HUES6 (cell line): Measurements from ENCODE around the gene CNIH1.
"Not testable (repeated sequence)": the region's sequence is repeated elsewhere in the genome, so short reads cannot be mapped to it uniquely, and the experiment has no call there.

Source experiments
- H3K27ac ChIP-seq: 2 replicates; pipeline ENCODE4 v1.7.0; 2013; ENCODE audit warnings: low read depth, mild to moderate bottlenecking, low read length, inconsistent platforms
- H3K27me3 ChIP-seq: 2 replicates; pipeline ENCODE4 v1.6.1; 2013; ENCODE audit warnings: low read length; ENCODE audit not compliant: control insufficient read depth, insufficient read depth
- H3K36me3 ChIP-seq: 2 replicates; pipeline ENCODE4 v1.6.1; 2013; ENCODE audit warnings: low read length; ENCODE audit not compliant: control insufficient read depth, insufficient read depth
- H3K4me1 ChIP-seq: 2 replicates; pipeline ENCODE4 v1.6.1; 2013; ENCODE audit warnings: low read length; ENCODE audit not compliant: control insufficient read depth, insufficient read depth
- H3K4me3 ChIP-seq: 2 replicates; pipeline ENCODE4 v1.5.1; 2013; ENCODE audit warnings: low read depth, low read length
- H3K9ac ChIP-seq: one replicate; pipeline ENCODE4 v1.6.1; 2013; ENCODE audit warnings: mild to moderate bottlenecking, low read length
- H3K9me3 ChIP-seq: 2 replicates; pipeline ENCODE4 v1.6.1; 2013; ENCODE audit warnings: low read depth, low read length; ENCODE audit not compliant: control insufficient read depth, insufficient read depth

The CNIH1 gene

GRCh38 chr14:54465654-54466053 lies 24.5 kb upstream of the CNIH1 start:
- Histone ChIP-seq H3K4me3 (no peak overlapping the region), H3K27ac (no peak overlapping the region), H3K9me3 (peaks cover 17% of the 10 kb centered on the region), H3K4me1 (no peaks in the 10 kb centered on the region), H3K27me3 (no peaks in the 10 kb centered on the region), H3K36me3 (0 out of 2 replicates have a peak, but pooled peaks cover 3% of the 10 kb centered on the region), H3K9ac (no peak overlapping the region)

GRCh38 chr14:54462048-54462447 lies 20.9 kb upstream of the CNIH1 start:
- no peaks in the 10 kb centered on the region for H3K4me1 ChIP-seq
- H3K36me3 ChIP-seq: no peaks in the 10 kb centered on the region
- H3K4me3 ChIP-seq: no peak overlapping the region
- H3K27ac ChIP-seq: no peak overlapping the region
- H3K9ac ChIP-seq: no peak overlapping the region
- no peaks in the 10 kb centered on the region for H3K27me3 ChIP-seq
- H3K9me3 ChIP-seq: peaks cover 18% of the 10 kb centered on the region

DNA sequence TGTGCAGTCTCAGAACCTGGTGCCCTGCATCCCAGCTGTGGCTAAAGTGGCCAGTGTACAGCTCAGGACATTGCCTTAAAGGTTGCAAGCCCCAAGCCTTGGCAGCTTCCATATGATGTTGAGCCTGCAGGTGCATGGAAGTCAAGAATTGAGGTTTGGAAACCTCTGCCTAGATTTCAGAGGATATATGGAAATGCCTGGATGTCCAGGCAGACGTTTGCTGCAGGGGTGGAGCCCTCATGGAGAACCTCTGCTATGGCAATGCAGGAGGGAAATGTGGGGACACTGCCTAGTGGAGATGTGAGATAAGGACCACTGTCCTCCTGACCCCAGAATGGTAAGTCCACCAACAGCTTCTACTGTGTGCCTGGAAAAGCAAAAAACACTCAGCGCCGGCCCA lies 17.9 kb upstream of the CNIH1 start:
- Histone ChIP-seq H3K9ac (no peak overlapping the region), H3K27ac (no peak overlapping the region), H3K27me3 (no peaks in the 10 kb centered on the region)

GRCh38 chr14:54458536-54458935 lies 17.4 kb upstream of the CNIH1 start:
- H3K27me3 ChIP-seq, H3K4me1 ChIP-seq, H3K4me3 ChIP-seq, H3K9ac ChIP-seq, H3K27ac ChIP-seq, H3K36me3 ChIP-seq: not testable (repeated sequence)
- H3K9me3 ChIP-seq: peaks cover 15% of the 10 kb centered on the region

More for the DNA sequence above, 17.9 kb upstream of the CNIH1 start:
- Histone ChIP-seq H3K4me3 (no peak overlapping the region), H3K4me1 (no peaks in the 10 kb centered on the region), H3K9me3 (peaks cover 15% of the 10 kb centered on the region), H3K36me3 (no peaks in the 10 kb centered on the region)

GRCh38 chr14:54457609-54457996 lies 16.4 kb upstream of the CNIH1 start:
- Histone ChIP-seq H3K4me1 (no peaks in the 10 kb centered on the region), H3K9ac (no peak overlapping the region), H3K9me3 (peaks cover 15% of the 10 kb centered on the region), H3K36me3 (no peaks in the 10 kb centered on the region), H3K27ac (no peak overlapping the region), H3K27me3 (no peaks in the 10 kb centered on the region), H3K4me3 (no peak overlapping the region)

- H3K4me1 ChIP-seq, H3K4me3 ChIP-seq, H3K9ac ChIP-seq, H3K27me3 ChIP-seq, H3K36me3 ChIP-seq, H3K27ac ChIP-seq: not testable (repeated sequence)
- H3K9me3 ChIP-seq: peaks cover 15% of the 10 kb centered on the region
These were observed 15.8 kb upstream of the CNIH1 start for GRCh38 chr14:54456820-54457608.

DNA sequence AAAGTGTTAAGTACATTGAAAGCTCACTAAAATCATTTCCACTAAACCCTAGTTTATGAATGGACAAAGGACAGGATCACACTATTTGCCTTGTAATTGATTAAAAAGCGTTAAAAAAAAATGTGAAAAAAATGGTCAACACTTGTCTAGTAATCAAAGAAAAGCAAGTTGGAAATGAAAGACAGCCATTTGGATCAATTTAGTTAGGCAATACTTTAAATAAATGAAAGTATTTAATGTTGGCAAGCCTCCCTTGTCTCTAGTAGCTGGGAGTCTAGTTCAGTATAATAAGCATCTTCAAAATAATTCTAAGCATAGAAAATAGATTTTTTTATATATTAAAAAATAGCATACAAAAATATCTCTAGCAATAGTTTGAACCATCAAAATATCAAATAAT lies 14.2 kb upstream of the CNIH1 start:
- Histone ChIP-seq H3K27ac (no peak overlapping the region), H3K36me3 (no peaks in the 10 kb centered on the region), H3K9ac (no peak overlapping the region), H3K9me3 (peaks cover 15% of the 10 kb centered on the region), H3K4me3 (no peak overlapping the region), H3K27me3 (no peaks in the 10 kb centered on the region), H3K4me1 (no peaks in the 10 kb centered on the region)

- H3K9ac ChIP-seq, H3K4me3 ChIP-seq, H3K27ac ChIP-seq: not testable (repeated sequence)
These were observed 12.8 kb upstream of the CNIH1 start for GRCh38 chr14:54453990-54454389.

GRCh38 chr14:54453252-54453651 lies 12.1 kb upstream of the CNIH1 start:
- no peak overlapping the region for H3K9ac ChIP-seq
- no peaks in the 10 kb centered on the region for H3K9me3 ChIP-seq
- no peaks in the 10 kb centered on the region for H3K36me3 ChIP-seq
- H3K27me3 ChIP-seq: 0 out of 2 replicates have a peak, but pooled peaks cover 4% of the 10 kb centered on the region
- H3K4me3 ChIP-seq: no peak overlapping the region
- no peaks in the 10 kb centered on the region for H3K4me1 ChIP-seq
- no peak overlapping the region for H3K27ac ChIP-seq

More at GRCh38 chr14:54453990-54454389, 12.8 kb upstream of the CNIH1 start:
- not testable (repeated sequence) for H3K36me3 ChIP-seq, H3K4me1 ChIP-seq, H3K9me3 ChIP-seq, H3K27me3 ChIP-seq

DNA sequence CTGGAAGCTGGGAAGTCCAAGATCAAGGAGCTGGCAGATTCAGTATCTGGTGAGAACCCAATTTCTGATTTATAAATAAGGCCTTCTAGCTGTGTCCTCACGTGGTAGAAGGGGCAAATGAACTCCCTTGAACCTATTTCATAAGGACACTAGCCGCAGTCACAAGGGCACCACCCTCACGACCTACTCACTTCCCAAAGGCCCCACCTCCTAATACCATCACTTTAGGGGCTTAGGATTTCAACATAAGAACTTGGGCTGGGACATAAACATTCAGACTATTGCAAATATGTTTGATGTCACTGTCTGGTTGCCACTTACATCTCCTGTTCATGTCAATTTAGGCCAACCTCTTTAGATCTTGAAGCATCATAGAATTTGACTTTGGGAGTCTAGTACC lies 10.8 kb upstream of the CNIH1 start:
- H3K27ac ChIP-seq: no peak overlapping the region
- H3K4me1 ChIP-seq: no peaks in the 10 kb centered on the region

GRCh38 chr14:54451121-54451601 lies 10.0 kb upstream of the CNIH1 start:
- no peak overlapping the region for H3K9ac ChIP-seq
- no peak overlapping the region for H3K4me3 ChIP-seq
- peaks cover 3% of the 10 kb centered on the region; the same call in 1 of the 2 replicates for H3K4me1 ChIP-seq
- H3K27ac ChIP-seq: no peak overlapping the region
- 0 out of 2 replicates have a peak, but pooled peaks cover 4% of the 10 kb centered on the region for H3K27me3 ChIP-seq
- no peaks in the 10 kb centered on the region for H3K9me3 ChIP-seq
- H3K36me3 ChIP-seq: no peaks in the 10 kb centered on the region

More for the DNA sequence above, 10.8 kb upstream of the CNIH1 start:
- H3K9ac ChIP-seq: no peak overlapping the region
- no peak overlapping the region for H3K4me3 ChIP-seq
- H3K27me3 ChIP-seq: 0 out of 2 replicates have a peak, but pooled peaks cover 4% of the 10 kb centered on the region
- no peaks in the 10 kb centered on the region for H3K9me3 ChIP-seq
- H3K36me3 ChIP-seq: no peaks in the 10 kb centered on the region
